NCI-H2227 (cell line): ENCODE results near the gene ZCWPW1.
"Not testable (repeated sequence)": the region's sequence is repeated elsewhere in the genome, so short reads cannot be mapped to it uniquely, and the experiment has no call there.

Source experiments
- DNase-seq: peaks from one replicate; lab custom pipeline; 2025; ENCODE audit not compliant: unreplicated experiment; lab: John Stamatoyannopoulos, UW

ZCWPW1 gene

GRCh38 chr7:100356416-100357068 lies 72.0 kb downstream of the ZCWPW1 start:
- no peak for DNase-seq

DNA sequence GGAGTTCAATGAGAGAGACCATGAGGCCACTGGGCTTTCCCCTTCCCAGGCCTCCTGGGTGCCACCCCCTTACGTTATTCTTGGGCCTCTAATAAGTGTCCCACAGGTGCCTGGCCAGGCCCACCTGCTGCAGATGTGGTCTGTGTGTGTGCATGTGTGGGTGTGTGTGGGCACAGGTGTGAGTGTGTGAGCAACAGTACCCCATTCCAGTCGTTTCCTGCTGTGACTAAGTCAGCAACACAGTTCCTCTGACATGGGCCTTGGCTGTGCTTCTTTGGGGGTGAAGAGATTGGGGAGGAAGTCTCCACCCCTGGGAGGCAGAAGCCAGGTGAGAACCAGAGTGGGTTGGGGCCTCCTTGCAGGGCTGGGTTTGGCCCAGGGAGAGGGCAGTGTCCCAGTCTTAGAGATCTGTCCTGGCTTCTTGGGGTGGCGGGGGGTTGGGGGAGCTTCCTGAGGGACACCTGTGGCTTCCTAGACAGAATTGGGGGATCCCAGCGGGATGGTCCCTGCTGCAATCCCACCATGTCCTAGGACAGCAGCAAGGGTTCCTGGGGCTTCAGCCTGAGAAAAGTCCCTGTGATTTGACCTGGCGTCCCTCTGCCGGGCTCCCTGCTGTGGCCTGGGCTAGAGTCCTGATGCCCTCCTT lies 74.7 kb downstream of the ZCWPW1 start:
- no peak for DNase-seq

GRCh38 chr7:100352984-100353684 lies 75.4 kb downstream of the ZCWPW1 start:
- no peak for DNase-seq

GRCh38 chr7:100352230-100352781 lies 76.2 kb downstream of the ZCWPW1 start:
- DNase-seq = not testable (repeated sequence)

- DNase-seq = no peak
Measured at GRCh38 chr7:100351657-100352058, 76.8 kb downstream of the ZCWPW1 start.
